ENCODE data around the gene GPR107.

The GPR107 gene

GRCh38 chr9:130139251-130139650 is 85.5 kb downstream of the GPR107 start:
- DNase-seq (ENCODE audit: low read depth), result no peak

GRCh38 chr9:130140706-130141105 is 87.0 kb downstream of the GPR107 start:
- TF ChIP-seq, protein P1, sequence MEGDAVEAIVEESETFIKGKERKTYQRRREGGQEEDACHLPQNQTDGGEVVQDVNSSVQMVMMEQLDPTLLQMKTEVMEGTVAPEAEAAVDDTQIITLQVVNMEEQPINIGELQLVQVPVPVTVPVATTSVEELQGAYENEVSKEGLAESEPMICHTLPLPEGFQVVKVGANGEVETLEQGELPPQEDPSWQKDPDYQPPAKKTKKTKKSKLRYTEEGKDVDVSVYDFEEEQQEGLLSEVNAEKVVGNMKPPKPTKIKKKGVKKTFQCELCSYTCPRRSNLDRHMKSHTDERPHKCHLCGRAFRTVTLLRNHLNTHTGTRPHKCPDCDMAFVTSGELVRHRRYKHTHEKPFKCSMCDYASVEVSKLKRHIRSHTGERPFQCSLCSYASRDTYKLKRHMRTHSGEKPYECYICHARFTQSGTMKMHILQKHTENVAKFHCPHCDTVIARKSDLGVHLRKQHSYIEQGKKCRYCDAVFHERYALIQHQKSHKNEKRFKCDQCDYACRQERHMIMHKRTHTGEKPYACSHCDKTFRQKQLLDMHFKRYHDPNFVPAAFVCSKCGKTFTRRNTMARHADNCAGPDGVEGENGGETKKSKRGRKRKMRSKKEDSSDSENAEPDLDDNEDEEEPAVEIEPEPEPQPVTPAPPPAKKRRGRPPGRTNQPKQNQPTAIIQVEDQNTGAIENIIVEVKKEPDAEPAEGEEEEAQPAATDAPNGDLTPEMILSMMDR (IDR thresholded peaks at IDR 0.05; ENCODE audit: control insufficient read depth, extremely low read depth, insufficient read depth), result no peak
- DNase-seq (ENCODE audit: low read depth), result no peak

More at GRCh38 chr9:130139251-130139650, 85.5 kb downstream of the GPR107 start:
- TF ChIP-seq, protein P1 (IDR thresholded peaks at IDR 0.05; ENCODE audit: control insufficient read depth, extremely low read depth, insufficient read depth), result no peak
- H3K4me3 ChIP-seq (ENCODE audit: low read depth, low read length), result no peak overlapping the region

DNA sequence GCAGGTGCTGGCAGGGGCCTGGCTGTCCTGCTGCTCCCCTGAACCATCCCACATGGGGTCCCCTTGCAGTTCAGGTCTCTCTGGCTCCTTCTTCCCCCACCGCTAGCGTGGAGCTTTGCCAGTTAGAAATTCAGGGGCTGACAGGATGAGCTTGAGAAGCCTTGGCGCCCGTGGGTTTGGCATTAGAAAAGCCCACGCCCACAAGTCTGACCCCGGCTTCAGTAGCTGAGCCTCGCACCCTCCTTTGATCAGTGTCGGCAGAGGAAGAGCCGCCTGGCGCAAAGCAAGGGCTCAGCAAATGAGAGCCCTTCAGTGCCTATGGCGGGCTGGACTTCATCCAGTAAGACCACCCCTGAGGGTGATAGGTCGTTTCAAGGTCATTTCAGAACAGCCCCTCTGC is 88.3 kb downstream of the GPR107 start:
- TF ChIP-seq, protein P1 (IDR thresholded peaks at IDR 0.05; ENCODE audit: control insufficient read depth, extremely low read depth, insufficient read depth), result no peak
- no peak for DNase-seq (ENCODE audit: low read depth)
- no peak overlapping the region for H3K4me3 ChIP-seq (ENCODE audit: low read depth, low read length)

More at GRCh38 chr9:130140706-130141105, 87.0 kb downstream of the GPR107 start:
- no peak overlapping the region for H3K4me3 ChIP-seq (ENCODE audit: low read depth, low read length)

DNA sequence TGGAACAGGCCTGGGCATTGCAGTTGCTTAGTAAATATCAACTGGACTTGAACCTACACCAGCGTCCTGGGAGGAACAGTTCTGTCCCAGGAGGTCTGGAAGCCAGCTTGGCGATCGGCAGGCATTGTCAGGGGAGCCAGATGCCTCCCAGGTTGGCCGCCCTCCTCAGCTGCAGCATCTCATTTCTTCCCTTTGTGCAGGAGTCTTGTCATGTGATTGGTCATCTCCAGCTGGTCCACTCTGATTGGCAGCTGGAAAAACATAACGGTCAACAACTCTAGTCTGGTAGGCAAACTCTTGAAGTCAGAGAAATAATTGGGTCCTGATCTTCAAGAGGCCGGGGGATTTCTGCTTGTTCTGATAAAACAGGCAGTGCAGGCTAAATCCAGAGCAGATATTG is 88.9 kb downstream of the GPR107 start:
- H3K4me3 ChIP-seq (ENCODE audit: low read depth, low read length), result no peak overlapping the region
- TF ChIP-seq, protein P1 (IDR thresholded peaks at IDR 0.05; ENCODE audit: control insufficient read depth, extremely low read depth, insufficient read depth), result no peak
- no peak for DNase-seq (ENCODE audit: low read depth)

- H3K4me3 ChIP-seq (ENCODE audit: low read depth, low read length), result no peak overlapping the region
- no peak for DNase-seq (ENCODE audit: low read depth)
- TF ChIP-seq, protein P1 (IDR thresholded peaks at IDR 0.05; ENCODE audit: control insufficient read depth, extremely low read depth, insufficient read depth), result no peak
Measured at GRCh38 chr9:130143279-130143893, 89.7 kb downstream of the GPR107 start.

DNA sequence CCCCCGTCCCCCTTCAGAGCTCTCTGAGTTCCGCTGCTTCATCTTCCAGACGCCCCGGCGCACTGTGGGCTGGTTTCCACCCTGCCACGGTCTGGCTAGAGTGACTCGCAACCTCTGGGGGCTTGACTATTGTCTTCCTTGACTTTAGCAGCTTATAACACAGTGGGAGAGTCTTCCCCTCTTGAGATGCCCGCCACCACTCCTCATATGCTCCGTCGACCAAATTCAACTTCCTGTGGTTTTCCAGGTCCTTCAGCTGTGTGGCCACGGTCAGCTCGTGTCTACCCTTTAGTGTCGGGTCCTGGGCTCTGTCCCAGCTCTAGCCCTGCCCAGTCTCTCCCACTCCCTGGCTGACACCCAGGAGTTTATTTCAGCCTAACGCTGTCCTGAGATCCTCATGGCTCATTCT is 90.3 kb downstream of the GPR107 start:
- TF ChIP-seq, protein P1 (IDR thresholded peaks at IDR 0.05; ENCODE audit: control insufficient read depth, extremely low read depth, insufficient read depth), result no peak
- no peak for DNase-seq (ENCODE audit: low read depth)
- H3K4me3 ChIP-seq (ENCODE audit: low read depth, low read length), result no peak overlapping the region

DNA sequence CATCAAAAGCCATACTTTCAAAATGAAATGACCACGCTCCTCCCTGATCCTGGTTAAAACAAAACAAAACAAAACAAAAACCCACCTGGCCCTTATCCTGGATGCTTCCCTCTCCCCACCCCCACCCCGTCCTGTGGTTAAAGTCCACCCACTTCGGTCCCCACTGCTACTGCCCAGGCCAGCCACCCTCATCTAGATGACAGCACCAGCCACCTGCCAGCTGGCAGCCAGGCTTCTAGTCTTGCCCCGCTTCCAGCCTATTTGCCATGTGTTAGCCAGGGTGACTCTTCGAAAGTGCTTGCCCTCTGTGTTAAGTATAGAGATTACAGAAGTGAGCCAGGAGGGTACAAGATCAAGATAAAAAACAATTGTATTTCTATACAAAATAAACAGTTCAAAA is 91.0 kb downstream of the GPR107 start:
- no peak overlapping the region for H3K4me3 ChIP-seq (ENCODE audit: low read depth, low read length)
- TF ChIP-seq, protein P1 (IDR thresholded peaks at IDR 0.05; ENCODE audit: control insufficient read depth, extremely low read depth, insufficient read depth), result no peak
- no peak for DNase-seq (ENCODE audit: low read depth)
